AG09319 (cell line): ENCODE data around the gene CCDC174.
"Not testable (repeated sequence)": the region's sequence is repeated elsewhere in the genome, so short reads cannot be mapped to it uniquely, and the experiment has no call there.

Experiments
- DNase-seq: peaks from one replicate; pipeline ENCODE4 v3.0.0-alpha.2; 2010; ENCODE audit warnings: low read depth; ENCODE audit errors: extremely low read depth
- CTCF ChIP-seq: IDR thresholded peaks from 2 replicates; pipeline ENCODE4 v1.5.1; 2011; ENCODE audit warnings: low read depth, mild to moderate bottlenecking, inconsistent platforms, low read length, moderate library complexity

The CCDC174 gene

GRCh38 chr3:14608298-14608697, 43.3 kb upstream of the CCDC174 start:
- no peak for DNase-seq
- TF ChIP-seq CTCF, result no peak

GRCh38 chr3:14609058-14609457, 42.5 kb upstream of the CCDC174 start:
- not testable (repeated sequence) for DNase-seq

DNA sequence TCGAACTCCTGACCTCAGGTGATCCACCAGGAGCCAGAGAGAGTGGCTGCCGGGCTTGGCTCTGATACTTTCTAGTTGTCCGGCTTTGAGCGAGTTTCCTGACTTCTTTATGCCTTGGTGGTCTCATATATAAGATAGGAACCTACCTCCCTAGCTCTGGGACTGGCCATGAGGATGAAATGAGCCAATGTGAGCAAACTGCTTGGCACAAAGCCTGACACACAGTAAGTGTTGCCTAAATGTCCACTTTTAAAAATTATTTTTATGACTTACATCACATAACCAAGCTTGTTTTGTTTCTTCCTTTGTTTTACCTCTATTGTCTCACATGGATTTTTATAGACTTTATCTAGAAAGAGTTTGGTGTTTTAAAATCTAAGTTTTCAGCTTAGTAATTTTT, 42.1 kb upstream of the CCDC174 start:
- DNase-seq, result no peak
- no peak for TF ChIP-seq CTCF

- no peak for DNase-seq
- no peak for TF ChIP-seq CTCF
Measured at GRCh38 chr3:14609941-14610340, 41.6 kb upstream of the CCDC174 start.

GRCh38 chr3:14614189-14614588, 37.4 kb upstream of the CCDC174 start:
- DNase-seq, result no peak
- TF ChIP-seq CTCF, result no peak

DNA sequence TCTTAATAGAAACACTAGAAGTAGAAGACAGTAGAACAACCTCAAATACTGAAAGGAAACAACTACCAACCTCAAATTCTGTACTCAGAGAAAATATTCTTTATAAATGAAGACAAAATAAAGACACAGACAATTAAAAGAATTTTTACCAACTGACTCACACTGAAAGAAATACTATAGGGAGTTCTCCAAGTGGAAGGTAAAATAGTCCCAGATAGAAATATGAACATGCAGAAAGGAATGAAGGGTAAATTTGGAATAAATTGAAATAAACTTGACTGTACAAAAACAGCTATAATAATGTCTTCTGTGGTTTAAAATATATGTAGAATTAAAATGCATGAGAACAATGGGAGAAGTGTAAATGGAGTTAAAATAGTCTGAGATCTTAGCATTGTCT, 36.7 kb upstream of the CCDC174 start:
- no peak for TF ChIP-seq CTCF
- DNase-seq, result no peak

DNA sequence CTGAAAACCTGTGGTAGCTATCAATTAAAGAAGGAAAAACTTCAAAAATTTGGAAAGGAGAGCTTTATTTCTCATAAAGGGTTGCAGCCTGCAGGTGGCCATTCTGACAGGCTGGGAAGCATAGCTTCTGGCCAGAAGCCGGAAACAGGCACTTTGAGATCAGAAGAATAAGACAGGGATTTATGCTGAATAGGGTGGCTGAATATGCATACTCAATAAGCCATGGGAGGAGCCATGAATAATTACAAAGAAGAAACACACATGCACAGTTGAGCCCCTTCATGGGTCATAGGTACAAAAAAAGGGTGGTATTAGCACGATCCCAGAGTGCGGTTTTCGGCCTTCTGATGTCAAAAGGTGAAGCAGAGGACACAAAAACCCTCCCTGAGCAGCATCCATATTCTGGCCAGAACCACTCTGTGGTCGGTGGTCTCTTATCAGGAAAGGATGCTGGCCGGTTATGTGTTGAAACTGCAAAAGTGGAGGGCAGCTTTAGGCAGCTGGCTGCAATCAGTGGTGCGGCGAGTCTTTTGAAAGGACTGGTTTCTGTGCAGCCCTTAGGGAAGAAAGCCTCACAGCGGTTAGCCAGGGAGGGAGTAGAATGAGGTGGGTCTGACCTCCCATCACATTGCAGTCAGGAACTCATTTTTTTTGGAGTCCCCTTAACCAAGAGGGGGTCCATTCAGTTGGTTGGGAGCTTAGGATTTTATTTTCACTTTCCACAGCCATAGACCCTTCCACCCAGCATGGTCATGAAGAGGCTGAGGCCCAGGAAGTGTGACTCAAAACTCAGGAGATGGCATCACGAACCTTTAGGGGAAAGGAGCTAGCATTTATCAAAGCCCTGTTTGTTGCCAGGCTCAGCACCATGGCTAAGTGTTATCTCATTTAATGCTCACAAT, 34.7 kb upstream of the CCDC174 start:
- DNase-seq, result no peak
- TF ChIP-seq CTCF, result no peak
